Neuronal stem cell (in vitro differentiated cells): ENCODE measurements around the gene ALDH6A1.

ENCODE experiments used
- DNase-seq: peaks from one replicate; pipeline ENCODE4 v3.0.0-alpha.2; 2013; ENCODE audit warnings: low spot score
- H2AFZ ChIP-seq: one replicate; pipeline ENCODE4 v1.6.1; 2013; ENCODE audit warnings: mild to moderate bottlenecking, low read length, inconsistent platforms
- H2AK5ac ChIP-seq: 2 replicates; pipeline ENCODE4 v1.6.1; 2013; ENCODE audit warnings: low read depth, mild to moderate bottlenecking, inconsistent platforms, low read length, moderate library complexity, mixed read lengths
- H2BK120ac ChIP-seq: 2 replicates; pipeline ENCODE4 v1.6.1; 2013; ENCODE audit warnings: low read depth, mild to moderate bottlenecking, inconsistent platforms, low read length, moderate library complexity, mixed read lengths
- H2BK12ac ChIP-seq: one replicate; pipeline ENCODE4 v1.6.1; 2013; ENCODE audit warnings: low read length, inconsistent platforms
- H2BK15ac ChIP-seq: 2 replicates; pipeline ENCODE4 v1.6.1; 2013; ENCODE audit warnings: mild to moderate bottlenecking, low read length, inconsistent platforms, mixed read lengths
- H2BK5ac ChIP-seq: one replicate; pipeline ENCODE4 v1.6.1; 2013; ENCODE audit warnings: inconsistent platforms, mild to moderate bottlenecking, low read length, moderate library complexity
- H3K14ac ChIP-seq: one replicate; pipeline ENCODE4 v1.6.1; 2013; ENCODE audit warnings: low read length, inconsistent platforms
- H3K18ac ChIP-seq: 2 replicates; pipeline ENCODE4 v1.6.1; 2013; ENCODE audit warnings: low read length, inconsistent platforms
- H3K23ac ChIP-seq: 2 replicates; pipeline ENCODE4 v1.6.1; 2013; ENCODE audit warnings: low read depth, mild to moderate bottlenecking, mixed read lengths, low read length, inconsistent platforms; ENCODE audit not compliant: poor library complexity
- H3K27ac ChIP-seq: replicated peaks from 3 replicates; pipeline ENCODE4 v1.5.1; 2013; ENCODE audit warnings: low read length, inconsistent platforms
- H3K27me3 ChIP-seq, 3 experiments: 2 replicates each; pipeline ENCODE4 v1.6.1; 2013; ENCODE audit warnings: low read length in 3 of 3, mild to moderate bottlenecking in 2 of 3, inconsistent platforms in 1 of 3, low read depth in 1 of 3, mixed read lengths in 1 of 3, moderate library complexity in 1 of 3; ENCODE audit not compliant: control insufficient read depth in 3 of 3, insufficient read depth in 3 of 3
- H3K36me3 ChIP-seq, 2 donors: replicated peaks in 1 of 2; 2 replicates each; pipeline ENCODE4 v1.6.1; 2013; ENCODE audit warnings: low read length in 2 of 2; ENCODE audit not compliant: control insufficient read depth in 2 of 2, insufficient read depth in 2 of 2
- H3K4ac ChIP-seq: 2 replicates; pipeline ENCODE4 v1.6.1; 2013; ENCODE audit warnings: inconsistent platforms, mild to moderate bottlenecking, low read length, moderate library complexity
- H3K4me1 ChIP-seq, 2 donors: 1 replicate in 1 of 2; 2 replicates in 1 of 2; pipeline ENCODE4 v1.6.1; 2013; ENCODE audit warnings: low read length in 2 of 2, low read depth in 1 of 2; ENCODE audit not compliant: control insufficient read depth in 2 of 2, insufficient read depth in 1 of 2
- H3K4me2 ChIP-seq: one replicate; pipeline ENCODE4 v1.6.1; 2013; ENCODE audit warnings: mild to moderate bottlenecking, low read length, inconsistent platforms; ENCODE audit not compliant: insufficient read depth, poor library complexity, severe bottlenecking
- H3K4me3 ChIP-seq, 2 donors: 2 replicates each; pipeline ENCODE4 v1.5.1; 2013; ENCODE audit warnings: low read length in 2 of 2, mild to moderate bottlenecking in 2 of 2, inconsistent platforms in 1 of 2, moderate library complexity in 1 of 2
- H3K79me1 ChIP-seq: one replicate; pipeline ENCODE4 v1.6.1; 2013; ENCODE audit warnings: low read depth, mild to moderate bottlenecking, inconsistent platforms, low read length, moderate library complexity
- H3K9ac ChIP-seq: one replicate; pipeline ENCODE4 v1.6.1; 2013; ENCODE audit warnings: mild to moderate bottlenecking, low read depth, low read length, inconsistent platforms; ENCODE audit not compliant: poor library complexity
- H3K9me3 ChIP-seq, 2 donors: replicated peaks in 1 of 2; 2 replicates each; pipeline versions ENCODE3 to v1.6.1; 2013; ENCODE audit warnings: low read length in 2 of 2, mild to moderate bottlenecking in 2 of 2, inconsistent platforms in 1 of 2, low read depth in 1 of 2, mixed read lengths in 1 of 2, moderate library complexity in 1 of 2; ENCODE audit not compliant: control insufficient read depth in 2 of 2, insufficient read depth in 1 of 2
- H4K8ac ChIP-seq: one replicate; pipeline ENCODE4 v1.6.1; 2013; ENCODE audit warnings: low read depth, mild to moderate bottlenecking, inconsistent platforms, low read length, moderate library complexity
- H4K91ac ChIP-seq: one replicate; pipeline ENCODE4 v1.6.1; 2013; ENCODE audit warnings: low read length, low read depth, mild to moderate bottlenecking, inconsistent platforms; ENCODE audit not compliant: poor library complexity
- WGBS, 2 donors: extraction: QIAGEN DNeasy Blood & Tissue Kit; methylation state at CpG; one replicate each; pipeline ENCODE4 v1.1.7; 2013; ENCODE audit warnings: missing lambda C conversion rate in 2 of 2, mixed read lengths in 1 of 2; ENCODE audit not compliant: insufficient read length in 2 of 2, insufficient replicate concordance in 1 of 2; ENCODE audit errors: extremely low coverage in 2 of 2; 5-methylcytosine and 5-hydroxymethylcytosine counted together

The ALDH6A1 gene

GRCh38 chr14:74081491-74081890 is 2.8 kb downstream of the ALDH6A1 start:
- no peak overlapping the region for H3K18ac ChIP-seq
- no peak overlapping the region for H3K9ac ChIP-seq
- no peak overlapping the region for H3K4me3 ChIP-seq
- no peak for DNase-seq
- no peak overlapping the region for H2BK12ac ChIP-seq
- H3K4ac ChIP-seq: no peak overlapping the region
- no peak overlapping the region for H4K91ac ChIP-seq
- H2BK15ac ChIP-seq: no peak overlapping the region
- no peaks in the 10 kb centered on the region for H3K27me3 ChIP-seq
- no peaks in the 10 kb centered on the region for H3K9me3 ChIP-seq
- H2AK5ac ChIP-seq: no peak overlapping the region
- WGBS, 2 donors: no CpG with 5 or more reads among the region's 3 CpGs
- no peak overlapping the region for H4K8ac ChIP-seq
- H3K79me1 ChIP-seq: no peaks in the 10 kb centered on the region
- H3K4me1 ChIP-seq: peaks cover 7 to 10% of the 10 kb centered on the region in 2 donors
- no peak overlapping the region for H3K27ac ChIP-seq
- no peak overlapping the region for H3K14ac ChIP-seq
- no peak overlapping the region for H2AFZ ChIP-seq
- H3K36me3 ChIP-seq: no peaks in the 10 kb centered on the region
- no peak overlapping the region for H2BK120ac ChIP-seq
- H2BK5ac ChIP-seq: no peak overlapping the region
- no peak overlapping the region for H3K23ac ChIP-seq
- no peak overlapping the region for H3K4me2 ChIP-seq

DNA sequence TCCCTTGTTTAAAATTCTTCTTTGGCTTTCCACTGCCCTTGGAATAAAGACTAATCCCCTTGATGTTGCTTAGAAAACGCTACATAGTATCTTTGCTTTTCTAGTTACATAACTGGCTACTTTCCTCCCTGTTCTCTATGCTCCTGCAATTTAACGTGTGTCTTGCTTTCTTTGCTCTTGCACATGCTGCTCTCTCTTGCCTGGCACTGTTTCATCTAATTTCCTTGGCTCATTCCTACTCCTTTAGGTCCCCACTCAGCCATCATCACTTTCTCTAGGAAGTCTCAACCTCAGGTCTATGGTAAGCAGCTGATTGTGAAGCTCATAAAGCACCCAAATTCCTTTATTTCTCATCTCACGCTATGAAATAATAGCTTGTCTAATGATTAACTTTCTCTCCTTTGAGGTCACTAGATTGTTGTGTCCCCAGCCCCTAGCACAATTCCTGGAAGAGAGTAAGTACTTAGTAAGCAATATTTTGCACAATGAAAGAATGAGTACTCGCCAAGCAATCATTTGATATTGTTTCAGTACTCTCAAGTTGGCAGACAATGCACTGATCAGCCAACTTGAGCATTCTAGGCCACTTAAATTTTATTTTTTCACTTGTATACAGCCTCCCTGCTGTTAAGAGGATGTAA is 3.3 kb downstream of the ALDH6A1 start:
- H3K79me1 ChIP-seq: no peaks in the 10 kb centered on the region
- no peak overlapping the region for H3K4me2 ChIP-seq
- no peak overlapping the region for H2BK120ac ChIP-seq
- no peak overlapping the region for H2AK5ac ChIP-seq
- no peak overlapping the region for H3K4ac ChIP-seq
- H3K4me3 ChIP-seq: no peak overlapping the region
- no peaks in the 10 kb centered on the region for H3K9me3 ChIP-seq
- no peak overlapping the region for H3K14ac ChIP-seq
- no peak overlapping the region for H3K27ac ChIP-seq
- no peak overlapping the region for H3K18ac ChIP-seq
- no peaks in the 10 kb centered on the region for H3K36me3 ChIP-seq
- H3K27me3 ChIP-seq: no peaks in the 10 kb centered on the region
- H2BK15ac ChIP-seq: no peak overlapping the region
- H2AFZ ChIP-seq: no peak overlapping the region
- no peak overlapping the region for H3K9ac ChIP-seq
- no peak for DNase-seq
- H3K4me1 ChIP-seq: peaks cover 7 to 8% of the 10 kb centered on the region in 2 donors
- no peak overlapping the region for H2BK12ac ChIP-seq
- H4K8ac ChIP-seq: no peak overlapping the region
- H3K23ac ChIP-seq: no peak overlapping the region
- no CpG with 5 or more reads among the region's 4 CpGs for WGBS, 2 donors
- H2BK5ac ChIP-seq: no peak overlapping the region
- H4K91ac ChIP-seq: no peak overlapping the region

DNA sequence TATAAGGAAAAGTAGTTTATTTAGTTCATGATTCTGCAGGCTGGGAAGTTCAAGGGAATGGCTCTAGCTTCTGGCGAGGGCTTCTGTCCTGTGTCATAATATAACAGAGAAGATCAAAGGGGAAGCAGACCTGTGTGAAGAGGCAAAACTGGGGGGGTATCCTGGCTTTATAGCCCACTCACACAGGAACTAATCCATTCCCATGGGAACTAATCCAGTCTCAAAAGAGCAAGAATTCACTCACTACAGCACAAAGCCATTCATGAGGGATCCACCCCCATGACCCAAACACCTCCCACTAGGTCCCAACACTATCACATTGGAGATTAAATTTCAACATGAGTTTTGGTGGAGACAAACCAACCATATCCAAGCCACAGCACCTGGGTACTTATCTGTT is 6.9 kb downstream of the ALDH6A1 start:
- H3K4me3 ChIP-seq: no peak overlapping the region

GRCh38 chr14:74065746-74066575 is 18.3 kb downstream of the ALDH6A1 start:
- Histone ChIP-seq H3K4me1 (no peaks in the 10 kb centered on the region), H4K8ac (no peak overlapping the region), H3K23ac (no peak overlapping the region), H3K4me2 (no peak overlapping the region), H2BK120ac (no peak overlapping the region), H2BK15ac (no peak overlapping the region), H3K9me3 (no peaks in the 10 kb centered on the region), H3K4ac (no peak overlapping the region), H2AFZ (no peak overlapping the region), H3K27me3 (no peaks in the 10 kb centered on the region), H2AK5ac (no peak overlapping the region), H2BK12ac (no peak overlapping the region), H3K79me1 (no peaks in the 10 kb centered on the region), H3K36me3 (peaks cover 19 to 82% of the 10 kb centered on the region in 2 donors), H3K18ac (no peak overlapping the region), H3K4me3 (no peak overlapping the region), H2BK5ac (no peak overlapping the region), H3K9ac (no peak overlapping the region), H3K14ac (no peak overlapping the region), H4K91ac (no peak overlapping the region), H3K27ac (no peak overlapping the region)
- WGBS, 2 donors: no CpG with 5 or more reads among the region's 3 CpGs
- no peak for DNase-seq

More for the DNA sequence above, 6.9 kb downstream of the ALDH6A1 start:
- no peak overlapping the region for H2AFZ ChIP-seq
- no peak overlapping the region for H4K91ac ChIP-seq
- H3K23ac ChIP-seq: no peak overlapping the region
- no peak overlapping the region for H2AK5ac ChIP-seq
- no peak overlapping the region for H2BK12ac ChIP-seq
- no peak overlapping the region for H2BK15ac ChIP-seq
- no peaks in the 10 kb centered on the region for H3K27me3 ChIP-seq
- no peak overlapping the region for H2BK120ac ChIP-seq
- H3K79me1 ChIP-seq: no peaks in the 10 kb centered on the region
- no CpG with 5 or more reads among the region's 1 CpG for WGBS, 2 donors
- H2BK5ac ChIP-seq: no peak overlapping the region
- no peak overlapping the region for H3K9ac ChIP-seq
- H3K4me2 ChIP-seq: no peak overlapping the region
- no peak overlapping the region for H4K8ac ChIP-seq
- H3K36me3 ChIP-seq: peaks cover 0 to 9% of the 10 kb centered on the region in 2 donors
- H3K18ac ChIP-seq: no peak overlapping the region
- peak; percentile 52 for DNase-seq
- H3K14ac ChIP-seq: no peak overlapping the region
- H3K27ac ChIP-seq: peak overlapping the region; percentile 59
- H3K9me3 ChIP-seq: no peaks in the 10 kb centered on the region
- no peak overlapping the region for H3K4ac ChIP-seq
- peaks cover 0 to 5% of the 10 kb centered on the region in 2 donors for H3K4me1 ChIP-seq
